ENCODE data around the gene AP5Z1.

Gene AP5Z1

DNA sequence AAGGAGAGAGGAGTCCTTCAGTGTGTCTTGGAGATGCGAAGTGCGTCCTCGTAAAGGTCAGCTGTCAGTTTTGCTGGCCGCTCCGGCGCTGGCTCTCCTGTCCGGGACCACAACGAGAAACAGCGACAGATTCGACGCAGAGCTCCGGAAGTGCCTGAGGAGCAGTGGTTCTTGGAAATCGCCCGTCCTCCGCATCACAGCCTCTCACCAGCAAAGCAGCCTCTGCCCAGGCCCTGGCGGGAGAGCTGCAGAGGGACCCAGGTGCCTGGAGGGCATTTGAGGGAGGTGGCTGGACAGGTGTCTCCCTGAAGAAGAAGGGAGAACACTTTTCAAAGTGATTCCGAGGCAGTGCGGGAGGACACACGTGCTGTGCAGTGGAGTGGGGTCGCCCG lies 11.6 kb upstream of the AP5Z1 start:
- Histone ChIP-seq H3K36me3 (peaks cover 84% of the 10 kb centered on the region), H3K27ac (no peak overlapping the region), H3K4me3 (ENCODE audit: low read depth in 1 of 2, low read length in 1 of 2) (no peak overlapping the region), H3K9me3 (no peaks in the 10 kb centered on the region), H3K27me3 (no peaks in the 10 kb centered on the region), H3K4me1 (ENCODE audit: control insufficient read depth in 1 of 2, insufficient read depth in 1 of 2, low read depth in 1 of 2, low read length in 1 of 2) (no peaks in the 10 kb centered on the region)
- TF ChIP-seq, protein P1, sequence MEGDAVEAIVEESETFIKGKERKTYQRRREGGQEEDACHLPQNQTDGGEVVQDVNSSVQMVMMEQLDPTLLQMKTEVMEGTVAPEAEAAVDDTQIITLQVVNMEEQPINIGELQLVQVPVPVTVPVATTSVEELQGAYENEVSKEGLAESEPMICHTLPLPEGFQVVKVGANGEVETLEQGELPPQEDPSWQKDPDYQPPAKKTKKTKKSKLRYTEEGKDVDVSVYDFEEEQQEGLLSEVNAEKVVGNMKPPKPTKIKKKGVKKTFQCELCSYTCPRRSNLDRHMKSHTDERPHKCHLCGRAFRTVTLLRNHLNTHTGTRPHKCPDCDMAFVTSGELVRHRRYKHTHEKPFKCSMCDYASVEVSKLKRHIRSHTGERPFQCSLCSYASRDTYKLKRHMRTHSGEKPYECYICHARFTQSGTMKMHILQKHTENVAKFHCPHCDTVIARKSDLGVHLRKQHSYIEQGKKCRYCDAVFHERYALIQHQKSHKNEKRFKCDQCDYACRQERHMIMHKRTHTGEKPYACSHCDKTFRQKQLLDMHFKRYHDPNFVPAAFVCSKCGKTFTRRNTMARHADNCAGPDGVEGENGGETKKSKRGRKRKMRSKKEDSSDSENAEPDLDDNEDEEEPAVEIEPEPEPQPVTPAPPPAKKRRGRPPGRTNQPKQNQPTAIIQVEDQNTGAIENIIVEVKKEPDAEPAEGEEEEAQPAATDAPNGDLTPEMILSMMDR (IDR thresholded peaks at IDR 0.05): no peak

DNA sequence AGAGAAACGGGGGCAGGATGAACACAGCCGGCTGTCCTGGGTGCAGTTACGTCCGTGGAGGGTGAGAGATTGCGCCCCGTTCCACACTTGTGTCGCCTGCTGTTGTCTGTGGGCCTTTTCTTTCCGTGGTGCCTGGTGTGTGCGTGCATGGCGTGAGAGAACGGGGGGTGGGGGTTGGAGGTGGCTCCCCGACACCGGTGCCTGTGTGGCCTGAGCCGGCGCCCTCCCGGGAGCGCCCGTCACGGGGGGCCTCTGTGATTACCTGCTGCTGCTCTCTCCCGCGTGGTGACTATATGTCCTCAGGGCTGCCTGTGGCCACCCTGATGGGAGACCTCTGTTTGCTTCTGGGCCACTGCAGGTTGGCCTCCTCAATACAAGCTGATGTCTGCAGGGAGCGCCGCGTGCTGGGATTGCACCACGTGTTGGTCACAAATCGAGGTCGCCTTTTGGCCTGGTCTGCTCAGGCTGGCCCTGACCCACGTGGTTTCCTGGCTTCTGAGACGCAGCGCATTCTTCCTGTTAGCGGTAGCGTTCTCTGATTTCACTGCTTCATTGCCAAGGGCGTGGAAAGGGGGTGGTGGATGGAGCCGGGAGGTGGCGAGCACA lies 10.9 kb upstream of the AP5Z1 start:
- Histone ChIP-seq H3K9me3 (no peaks in the 10 kb centered on the region), H3K27ac (no peak overlapping the region), H3K4me3 (ENCODE audit: low read depth in 1 of 2, low read length in 1 of 2) (no peak overlapping the region), H3K36me3 (peaks cover 77% of the 10 kb centered on the region), H3K4me1 (ENCODE audit: control insufficient read depth in 1 of 2, insufficient read depth in 1 of 2, low read depth in 1 of 2, low read length in 1 of 2) (no peaks in the 10 kb centered on the region), H3K27me3 (no peaks in the 10 kb centered on the region)
- TF ChIP-seq, protein P1 (IDR thresholded peaks at IDR 0.05): no peak

DNA sequence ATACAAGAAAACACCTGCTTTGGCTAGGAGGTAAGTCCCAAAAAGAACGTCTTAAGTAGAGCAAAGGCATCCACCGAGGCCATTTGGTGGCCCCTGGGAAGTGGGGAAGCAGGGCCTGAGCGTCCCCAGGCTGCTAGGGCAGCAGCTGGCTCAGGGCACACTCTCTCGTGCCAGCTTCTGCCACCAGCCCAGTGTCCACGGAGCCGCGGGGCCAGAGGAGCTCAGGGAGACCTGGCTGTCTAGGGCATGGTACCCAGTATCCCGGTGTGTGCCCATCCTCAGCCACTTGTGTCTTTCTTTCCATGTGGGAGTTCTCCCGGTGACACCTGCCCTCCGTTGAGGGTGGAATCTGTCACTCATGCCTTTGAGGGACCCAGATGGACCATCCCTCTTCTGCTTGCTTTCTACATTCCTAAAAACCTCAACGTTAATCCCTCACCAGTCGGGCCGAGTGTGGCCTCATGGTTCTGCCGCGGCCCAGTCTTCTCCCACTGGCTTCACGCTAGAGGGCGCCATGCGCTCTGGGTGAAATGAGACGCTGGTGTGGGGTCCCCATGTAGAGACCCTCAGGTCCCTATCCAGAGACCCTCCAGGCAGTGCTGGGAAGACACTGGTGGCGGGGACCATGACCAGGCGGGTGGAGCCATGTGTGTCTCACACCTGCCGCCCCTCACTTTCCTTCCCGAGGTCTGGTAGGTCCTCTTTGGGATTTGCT lies 9.5 kb upstream of the AP5Z1 start:
- H3K36me3 ChIP-seq: peaks cover 63% of the 10 kb centered on the region
- no peaks in the 10 kb centered on the region for H3K4me1 ChIP-seq (ENCODE audit: control insufficient read depth in 1 of 2, insufficient read depth in 1 of 2, low read depth in 1 of 2, low read length in 1 of 2)
- TF ChIP-seq, protein P1 (IDR thresholded peaks at IDR 0.05): no peak
- no peak overlapping the region for H3K4me3 ChIP-seq (ENCODE audit: low read depth in 1 of 2, low read length in 1 of 2)
- H3K27ac ChIP-seq: no peak overlapping the region
- H3K27me3 ChIP-seq: no peaks in the 10 kb centered on the region
- H3K9me3 ChIP-seq: no peaks in the 10 kb centered on the region

DNA sequence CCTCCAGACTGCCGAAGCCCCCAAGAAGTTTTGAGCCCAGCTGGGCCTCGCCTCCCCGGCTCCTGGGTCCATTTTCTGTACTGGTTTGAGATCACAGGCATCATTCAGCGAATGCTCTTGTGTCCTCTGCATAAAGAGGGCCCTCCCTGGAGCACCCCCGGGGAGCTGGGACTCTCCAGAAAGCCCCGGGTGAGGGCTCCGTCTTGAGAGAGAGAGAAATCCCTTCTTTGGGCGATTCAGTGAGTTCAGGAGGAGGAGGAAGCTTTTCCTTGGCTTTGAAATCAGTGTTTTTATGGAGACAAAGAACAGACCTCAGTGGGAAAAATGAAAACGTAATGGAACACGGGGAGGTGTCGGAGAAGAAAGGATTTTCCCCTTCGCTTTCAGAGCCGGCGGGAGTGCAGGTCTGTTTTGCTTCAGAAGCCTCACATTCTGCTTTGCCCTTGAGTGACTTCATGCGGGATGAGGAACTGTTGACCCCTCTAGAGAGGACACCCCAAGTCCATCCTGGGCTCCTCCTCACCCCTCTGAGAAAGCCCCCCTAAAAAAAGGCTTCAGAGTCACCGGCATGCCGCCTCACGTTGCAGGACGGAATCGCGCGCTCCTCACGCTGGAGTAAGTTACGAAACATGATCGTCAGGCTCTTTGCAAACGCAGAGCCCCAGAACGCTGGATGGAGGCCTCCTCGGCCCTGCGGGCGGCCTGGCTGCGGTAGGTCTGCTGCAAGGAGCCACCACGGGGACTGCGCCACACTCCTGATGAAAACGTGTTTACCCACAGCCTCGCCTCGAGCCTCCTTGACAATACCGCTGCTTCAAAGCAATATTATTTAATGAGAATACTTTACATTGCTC lies 8.5 kb upstream of the AP5Z1 start:
- Histone ChIP-seq H3K27ac (no peak overlapping the region), H3K27me3 (no peaks in the 10 kb centered on the region), H3K9me3 (no peaks in the 10 kb centered on the region), H3K4me1 (ENCODE audit: control insufficient read depth in 1 of 2, insufficient read depth in 1 of 2, low read depth in 1 of 2, low read length in 1 of 2) (no peaks in the 10 kb centered on the region), H3K4me3 (ENCODE audit: low read depth in 1 of 2, low read length in 1 of 2) (no peak overlapping the region), H3K36me3 (peaks cover 53% of the 10 kb centered on the region)
- TF ChIP-seq, protein P1 (IDR thresholded peaks at IDR 0.05): no peak

DNA sequence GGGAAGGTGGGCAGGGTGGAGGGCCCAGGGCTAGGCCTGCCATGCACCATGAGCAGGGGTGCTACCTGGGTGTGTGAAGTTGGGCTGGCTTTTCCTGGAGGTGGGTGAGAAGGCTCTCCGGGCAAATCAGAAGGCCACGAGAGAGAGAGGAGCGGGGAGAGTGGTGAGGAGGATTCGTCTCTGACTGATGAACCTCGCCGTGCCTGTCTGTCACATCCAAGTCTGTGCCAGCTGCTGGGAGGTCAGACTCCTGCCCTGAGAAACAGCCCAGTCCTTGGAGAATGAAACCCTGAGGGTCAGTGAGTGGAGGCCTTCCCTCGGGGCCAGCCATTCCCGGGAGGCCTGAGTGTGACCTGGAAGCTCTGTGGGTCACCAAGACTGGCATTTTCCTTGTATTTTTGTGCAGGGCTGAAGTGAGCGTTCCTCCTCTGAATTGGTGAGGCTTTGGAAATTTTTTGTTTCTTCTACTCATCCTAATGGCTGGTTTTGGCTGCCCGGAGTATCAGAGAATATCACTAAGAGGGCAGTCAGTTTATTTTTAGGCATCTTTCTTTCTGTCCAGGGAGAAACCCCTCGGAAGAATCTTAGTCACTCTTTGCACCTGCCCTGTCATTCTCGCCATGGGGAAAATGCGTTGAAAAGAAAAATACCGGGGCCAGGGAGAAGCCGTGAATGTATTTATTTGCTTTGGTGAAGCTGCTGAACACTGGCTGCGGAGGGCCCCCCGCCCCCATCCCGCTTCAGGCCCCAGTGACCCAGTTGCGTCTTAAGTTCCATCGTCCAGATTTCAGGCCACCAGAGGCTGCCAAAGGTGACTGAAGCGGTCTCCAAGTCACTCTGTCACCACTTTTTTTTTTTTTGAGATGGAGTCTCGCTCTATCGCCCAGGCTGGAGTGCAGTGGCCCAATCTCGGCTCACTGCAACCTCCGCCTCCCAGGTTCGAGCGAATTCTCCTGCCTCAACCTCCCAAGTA lies 6.5 kb upstream of the AP5Z1 start:
- H3K4me3 ChIP-seq (ENCODE audit: low read depth in 1 of 2, low read length in 1 of 2): no peak overlapping the region
- H3K27me3 ChIP-seq: no peaks in the 10 kb centered on the region
- no peak overlapping the region for H3K27ac ChIP-seq
- H3K9me3 ChIP-seq: no peaks in the 10 kb centered on the region
- TF ChIP-seq, protein P1 (IDR thresholded peaks at IDR 0.05): no peak
- peaks cover 33% of the 10 kb centered on the region for H3K36me3 ChIP-seq
- H3K4me1 ChIP-seq (ENCODE audit: control insufficient read depth in 1 of 2, insufficient read depth in 1 of 2, low read depth in 1 of 2, low read length in 1 of 2): peaks cover 1 to 2% of the 10 kb centered on the region in 2 experiments

All from neutrophil (primary cell).